Right lobe of liver (tissue), 4 donors: ENCODE measurements around the gene TNIP3.

Experiments
- CTCF ChIP-seq, 4 donors: fragments of 200-600 bp in 3 of 4; fragments of 450-650 bp in 1 of 4; IDR thresholded peaks; one replicate each; pipeline versions ENCODE4 v1.5.1 to v1.8.0; 2016 to 2022; ENCODE audit warnings: antibody characterized with exemption in 4 of 4, mild to moderate bottlenecking in 2 of 4
- POLR2A ChIP-seq: fragments of 450-650 bp; IDR thresholded peaks from one replicate; pipeline ENCODE4 v1.6.1; 2017; ENCODE audit warnings: antibody characterized with exemption, mild to moderate bottlenecking
- donor health status: DM: no; HTN: no; CAD: no.
- donor health status: DM: no; HTN: no; CAD: no.
- donor health status: DM: no; HTN: yes; CAD: no.

DNA sequence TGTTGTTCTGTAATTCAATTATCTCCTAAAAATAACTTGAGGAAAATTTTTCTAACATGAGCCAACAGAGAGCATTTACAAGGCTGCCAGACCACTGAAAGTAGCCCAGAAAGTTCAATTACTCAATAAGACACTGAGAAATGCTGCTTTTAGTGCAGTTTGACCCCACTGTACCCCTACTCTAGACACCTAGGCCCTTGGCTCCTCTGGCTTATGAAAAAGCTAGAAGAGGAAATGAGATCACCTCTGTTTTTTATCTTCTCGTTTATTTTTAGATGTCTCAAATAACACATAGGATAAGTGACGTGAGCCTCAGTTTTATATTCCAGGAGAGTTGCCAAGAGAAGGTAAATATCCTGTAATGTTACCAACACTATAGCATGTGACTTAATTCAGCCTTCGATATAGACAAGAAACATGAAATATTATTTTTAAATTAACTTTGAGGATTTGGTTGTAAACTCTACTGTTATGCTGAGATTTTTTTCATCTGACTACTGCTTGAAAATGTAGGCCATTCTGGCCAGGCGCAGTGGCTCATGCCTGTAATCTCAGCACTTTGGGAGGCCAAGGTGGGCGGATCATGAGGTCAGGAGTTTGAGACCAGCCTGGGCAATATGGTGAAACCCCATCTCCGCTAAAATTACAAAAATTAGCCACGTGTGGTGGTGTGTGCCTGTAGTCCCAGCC lies 24.4 kb downstream of the TNIP3 start:
- TF ChIP-seq CTCF (IDR thresholded peaks at IDR 0.05) (no peak), POLR2A (no peak)
